Liver (tissue), 9 donors: ENCODE results near the gene TAF11L12. TPM values are rescaled to one million over a fixed set of nuclear protein-coding genes. Genes with fewer than 3 reads are reported as not detected.
"Not testable (repeated sequence)": the region's sequence is repeated elsewhere in the genome, so short reads cannot be mapped to it uniquely, and the experiment has no call there.

Source experiments
- DNase-seq: peaks from one replicate; pipeline ENCODE4 v3.0.0-alpha.2; 2017; ENCODE audit warnings: low spot score
- H3K27ac ChIP-seq, 2 donors: one replicate each; pipeline ENCODE4 v1.7.0; 2013; ENCODE audit warnings: inconsistent platforms in 2 of 2, low read length in 2 of 2, control low read depth in 1 of 2, low read depth in 1 of 2, mild to moderate bottlenecking in 1 of 2
- H3K27me3 ChIP-seq, 4 donors: one replicate each; pipeline versions ENCODE4 v1.6.1 to v1.7.0; 2013; ENCODE audit warnings: low read length in 3 of 4, inconsistent platforms in 1 of 4, mild to moderate bottlenecking in 1 of 4, moderate library complexity in 1 of 4; ENCODE audit not compliant: control insufficient read depth in 4 of 4, insufficient read depth in 4 of 4
- H3K36me3 ChIP-seq, 4 donors: one replicate each; pipeline versions ENCODE4 v1.6.1 to v1.7.0; 2013; ENCODE audit warnings: low read length in 3 of 4, mild to moderate bottlenecking in 3 of 4, low read depth in 1 of 4, moderate library complexity in 1 of 4; ENCODE audit not compliant: control insufficient read depth in 4 of 4, insufficient read depth in 3 of 4
- H3K4me1 ChIP-seq, 4 donors: one replicate each; pipeline versions ENCODE4 v1.6.1 to v1.7.0; 2013; ENCODE audit warnings: low read length in 3 of 4, mild to moderate bottlenecking in 3 of 4, moderate library complexity in 1 of 4; ENCODE audit not compliant: control insufficient read depth in 4 of 4, insufficient read depth in 4 of 4
- H3K4me3 ChIP-seq, 3 donors: one replicate each; pipeline versions ENCODE4 v1.6.1 to v1.7.0; 2013; ENCODE audit warnings: low read length in 3 of 3, control low read depth in 1 of 3, low read depth in 1 of 3, mild to moderate bottlenecking in 1 of 3
- H3K9ac ChIP-seq, 2 donors: one replicate each; pipeline ENCODE4 v1.7.0; 2013; ENCODE audit warnings: low read length in 2 of 2, mild to moderate bottlenecking in 2 of 2, moderate library complexity in 2 of 2, control low read depth in 1 of 2, low read depth in 1 of 2
- H3K9me3 ChIP-seq, 4 donors: one replicate each; pipeline versions ENCODE4 v1.6.1 to v1.7.0; 2013; ENCODE audit warnings: low read length in 3 of 4; ENCODE audit not compliant: control insufficient read depth in 4 of 4
- WGBS: extraction: QIAGEN DNeasy Blood & Tissue Kit; methylation state at CpG from one replicate; pipeline ENCODE4 v1.1.7; 2013; 5-methylcytosine and 5-hydroxymethylcytosine counted together
- polyA plus RNA-seq, 2 donors: library from polyadenylated mRNA; stranded (reverse) in 1 of 2; unstranded in 1 of 2; fragments of 200-250 nt in 1 of 2; fragments of >200 nt in 1 of 2; fragmentation: Nextera tagmentation in 1 of 2; extraction: Ambion mirVana in 1 of 2; gene quantifications; one replicate each; pipeline versions ENCODE4 v1.2.1 to v1.2.3, GENCODE V29; 2013 to 2015
- total RNA-seq, 2 donors: library from RNA; depleted of rRNA; stranded (reverse); fragments of >200 nt; gene quantifications; one replicate each; pipeline ENCODE4 v1.2.3, GENCODE V29; 2014
- donor health status: healthy.
- donor health status: healthy.
- donor health status: healthy.
- donor health status: healthy.
- donor health status: healthy.

The TAF11L12 gene
- total RNA-seq (not detected), polyA plus RNA-seq (not detected)

DNA sequence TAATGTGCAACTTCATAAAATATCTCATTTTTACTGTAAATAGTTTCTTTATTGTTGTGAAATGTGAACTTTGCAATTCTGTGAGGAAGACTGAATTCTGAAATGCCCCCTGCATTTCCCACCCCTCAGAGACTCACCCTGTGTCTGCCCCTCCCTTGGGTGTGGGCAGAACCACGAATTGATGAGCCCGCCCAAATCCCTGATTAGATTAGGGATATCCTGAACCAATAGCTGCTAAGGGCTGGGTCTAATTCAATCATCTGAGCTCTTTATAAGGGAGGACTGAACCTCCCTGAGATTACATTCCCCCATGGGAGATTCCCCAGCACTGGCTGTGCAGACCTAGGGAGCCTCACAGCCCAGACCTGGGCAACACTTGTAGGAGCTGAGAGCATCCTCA is at the start of gene TAF11L12:
Gene TAF11L12 (plus strand): TSS at position 301 of the 400 bp plus-strand sequence.
- not testable (repeated sequence) for DNase-seq
- 64% methylated on average over 2 of the region's 2 CpGs for WGBS

DNA sequence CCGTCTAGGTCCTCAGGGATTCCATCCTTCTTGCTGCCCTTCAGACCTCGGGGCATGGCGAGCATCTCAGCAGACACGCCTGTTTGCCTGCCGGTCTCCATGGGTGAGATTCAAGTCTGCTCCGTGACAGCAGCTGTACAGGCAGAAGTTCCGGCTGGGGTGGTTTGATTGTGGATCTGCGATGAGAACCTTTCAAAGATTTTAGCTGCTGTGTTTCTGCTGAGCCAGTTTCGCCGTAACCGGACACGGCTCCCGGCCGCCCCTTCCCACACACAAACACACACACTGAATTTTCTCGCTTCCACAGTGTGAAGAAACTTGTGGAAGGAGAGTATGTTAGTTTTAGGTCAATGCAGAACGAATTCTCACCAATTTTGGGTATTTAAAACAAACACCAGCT is 24.5 kb upstream of the TAF11L12 start, which contains the start of gene TAF11L7:
Gene TAF11L7 (minus strand): TSS at position 101 of the 400 bp plus-strand sequence.
- H3K27me3 ChIP-seq, H3K4me1 ChIP-seq, H3K36me3 ChIP-seq, H3K9me3 ChIP-seq, H3K4me3 ChIP-seq, H3K27ac ChIP-seq, H3K9ac ChIP-seq, DNase-seq: not testable (repeated sequence)
- no CpG with 5 or more reads among the region's 16 CpGs for WGBS

More for the DNA sequence above, at the start of gene TAF11L12:
- H3K27me3 ChIP-seq, H3K9me3 ChIP-seq, H3K4me1 ChIP-seq, H3K27ac ChIP-seq, H3K36me3 ChIP-seq, H3K4me3 ChIP-seq, H3K9ac ChIP-seq: not testable (repeated sequence)

DNA sequence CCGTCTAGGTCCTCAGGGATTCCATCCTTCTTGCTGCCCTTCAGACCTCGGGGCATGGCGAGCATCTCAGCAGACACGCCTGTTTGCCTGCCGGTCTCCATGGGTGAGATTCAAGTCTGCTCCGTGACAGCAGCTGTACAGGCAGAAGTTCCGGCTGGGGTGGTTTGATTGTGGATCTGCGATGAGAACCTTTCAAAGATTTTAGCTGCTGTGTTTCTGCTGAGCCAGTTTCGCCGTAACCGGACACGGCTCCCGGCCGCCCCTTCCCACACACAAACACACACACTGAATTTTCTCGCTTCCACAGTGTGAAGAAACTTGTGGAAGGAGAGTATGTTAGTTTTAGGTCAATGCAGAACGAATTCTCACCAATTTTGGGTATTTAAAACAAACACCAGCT is 19.3 kb upstream of the TAF11L12 start, which contains the start of gene TAF11L8:
Gene TAF11L8 (minus strand): TSS at position 101 of the 400 bp plus-strand sequence.
- DNase-seq, H3K9me3 ChIP-seq, H3K36me3 ChIP-seq, H3K9ac ChIP-seq, H3K4me3 ChIP-seq, H3K27ac ChIP-seq, H3K4me1 ChIP-seq, H3K27me3 ChIP-seq: not testable (repeated sequence)
- WGBS, result no CpG with 5 or more reads among the region's 16 CpGs

DNA sequence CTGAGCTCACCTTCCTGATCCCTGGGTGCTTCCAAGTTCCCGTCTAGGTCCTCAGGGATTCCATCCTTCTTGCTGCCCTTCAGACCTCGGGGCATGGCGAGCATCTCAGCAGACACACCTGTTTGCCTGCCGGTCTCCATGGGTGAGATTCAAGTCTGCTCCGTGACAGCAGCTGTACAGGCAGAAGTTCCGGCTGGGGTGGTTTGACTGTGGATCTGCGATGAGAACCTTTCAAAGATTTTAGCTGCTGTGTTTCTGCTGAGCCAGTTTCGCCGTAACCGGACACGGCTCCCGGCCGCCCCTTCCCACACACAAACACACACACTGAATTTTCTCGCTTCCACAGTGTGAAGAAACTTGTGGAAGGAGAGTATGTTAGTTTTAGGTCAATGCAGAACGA is 15.9 kb upstream of the TAF11L12 start, which contains the start of gene TAF11L9:
Gene TAF11L9 (minus strand): TSS at position 140 of the 400 bp plus-strand sequence.
- H3K4me1 ChIP-seq, H3K4me3 ChIP-seq, H3K9ac ChIP-seq, DNase-seq, H3K9me3 ChIP-seq, H3K27me3 ChIP-seq, H3K36me3 ChIP-seq, H3K27ac ChIP-seq: not testable (repeated sequence)
- WGBS, result 92% methylated on average over 10 of the region's 15 CpGs

DNA sequence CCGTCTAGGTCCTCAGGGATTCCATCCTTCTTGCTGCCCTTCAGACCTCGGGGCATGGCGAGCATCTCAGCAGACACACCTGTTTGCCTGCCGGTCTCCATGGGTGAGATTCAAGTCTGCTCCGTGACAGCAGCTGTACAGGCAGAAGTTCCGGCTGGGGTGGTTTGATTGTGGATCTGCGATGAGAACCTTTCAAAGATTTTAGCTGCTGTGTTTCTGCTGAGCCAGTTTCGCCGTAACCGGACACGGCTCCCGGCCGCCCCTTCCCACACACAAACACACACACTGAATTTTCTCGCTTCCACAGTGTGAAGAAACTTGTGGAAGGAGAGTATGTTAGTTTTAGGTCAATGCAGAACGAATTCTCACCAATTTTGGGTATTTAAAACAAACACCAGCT is 12.5 kb upstream of the TAF11L12 start, which contains the start of gene TAF11L10:
Gene TAF11L10 (minus strand): TSS at position 101 of the 400 bp plus-strand sequence.
- not testable (repeated sequence) for H3K9me3 ChIP-seq, H3K4me1 ChIP-seq, H3K36me3 ChIP-seq, H3K4me3 ChIP-seq, H3K27ac ChIP-seq, H3K9ac ChIP-seq, DNase-seq, H3K27me3 ChIP-seq
- WGBS, result no CpG with 5 or more reads among the region's 15 CpGs

DNA sequence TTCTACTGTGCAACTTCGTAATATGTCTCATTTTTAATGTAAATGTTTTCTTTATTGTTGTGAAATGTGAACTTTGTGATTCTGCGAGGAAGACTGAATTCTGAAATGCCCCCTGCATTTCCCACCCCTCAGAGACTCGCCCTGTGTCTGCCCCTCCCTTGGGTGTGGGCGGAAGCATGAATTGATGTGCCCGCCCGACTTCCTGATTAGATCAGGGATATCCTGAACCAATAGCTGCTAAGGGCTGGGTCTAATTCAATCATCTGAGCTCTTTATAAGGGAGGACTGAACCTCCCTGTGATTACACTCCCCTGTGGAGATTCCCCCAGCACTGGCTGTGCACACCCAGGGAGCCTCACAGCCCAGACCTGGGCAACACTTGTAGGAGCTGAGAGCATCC is 6.3 kb upstream of the TAF11L12 start, which contains the start of gene TAF11L11:
Gene TAF11L11 (plus strand): TSS at position 304 of the 400 bp plus-strand sequence.
- not testable (repeated sequence) for H3K4me1 ChIP-seq, H3K27ac ChIP-seq, H3K9me3 ChIP-seq, H3K36me3 ChIP-seq, H3K9ac ChIP-seq, H3K4me3 ChIP-seq, H3K27me3 ChIP-seq, DNase-seq
- WGBS, result 61% methylated on average over 6 of the region's 6 CpGs
